AG08395 (cell line): ENCODE data around the gene KCNMA1.

Source experiments
- DNase-seq: peaks from one replicate; pipeline ENCODE4 v3.0.0; 2012; ENCODE audit warnings: mixed read lengths, low spot score

Gene KCNMA1

DNA sequence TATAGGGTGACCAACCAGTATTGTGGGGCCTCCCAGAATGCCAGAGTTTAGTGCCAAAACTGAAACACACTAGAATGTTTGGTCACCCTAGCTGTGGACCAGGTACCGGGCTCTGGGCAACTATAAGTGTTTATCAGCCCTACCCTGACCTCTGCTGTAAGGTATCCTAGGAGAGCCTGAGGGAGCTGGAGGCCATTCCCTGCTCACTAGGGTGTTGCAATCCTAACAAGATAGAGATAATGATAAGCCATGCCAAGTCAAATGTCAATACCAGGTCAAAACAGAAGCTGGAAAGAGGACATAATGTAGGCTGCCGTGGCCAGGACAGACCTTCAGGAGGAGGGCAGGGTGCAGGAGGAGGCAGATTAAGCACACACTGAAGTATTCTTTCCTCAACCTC is 151.8 kb downstream of the KCNMA1 start:
- DNase-seq: no peak

DNA sequence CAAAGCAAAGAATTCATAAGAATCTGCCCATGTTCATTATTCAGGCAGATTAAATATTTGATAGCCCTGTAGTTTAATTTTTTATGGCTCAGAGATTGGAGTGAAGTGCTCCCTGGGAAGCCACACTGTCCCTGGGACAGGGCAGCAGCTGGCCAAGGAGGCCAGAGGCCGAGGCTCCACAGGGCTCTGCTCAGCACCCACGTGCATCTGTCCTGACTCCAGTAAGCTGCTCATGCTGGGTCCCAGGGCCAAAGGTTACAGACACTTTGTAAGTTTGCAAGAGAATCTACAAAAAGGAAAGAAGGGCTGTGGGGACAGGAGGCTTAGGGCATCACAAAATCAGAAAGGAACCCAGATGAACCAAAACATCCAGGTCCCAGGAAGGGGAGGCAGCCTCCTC is 155.5 kb downstream of the KCNMA1 start:
- DNase-seq: no peak

DNA sequence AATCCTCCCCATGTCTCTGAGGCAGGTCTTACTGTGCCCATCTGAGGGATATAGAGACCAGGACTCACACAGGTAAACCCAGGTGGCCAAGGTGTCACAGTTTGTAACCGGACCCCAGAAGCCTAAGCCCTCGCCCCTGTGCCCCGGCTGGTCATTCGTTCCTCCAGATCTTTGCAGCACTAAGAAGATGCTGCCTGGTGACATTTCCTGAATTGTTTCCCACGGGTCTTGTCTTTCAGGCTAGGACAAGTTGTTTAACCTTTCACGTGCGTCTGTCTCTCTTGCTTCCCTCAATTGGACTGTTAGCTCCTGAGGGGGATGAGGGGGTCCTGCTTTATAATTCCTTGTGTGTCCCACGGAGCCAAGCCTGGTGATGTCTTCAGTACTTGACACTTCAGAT is 158.0 kb downstream of the KCNMA1 start:
- DNase-seq: no peak

DNA sequence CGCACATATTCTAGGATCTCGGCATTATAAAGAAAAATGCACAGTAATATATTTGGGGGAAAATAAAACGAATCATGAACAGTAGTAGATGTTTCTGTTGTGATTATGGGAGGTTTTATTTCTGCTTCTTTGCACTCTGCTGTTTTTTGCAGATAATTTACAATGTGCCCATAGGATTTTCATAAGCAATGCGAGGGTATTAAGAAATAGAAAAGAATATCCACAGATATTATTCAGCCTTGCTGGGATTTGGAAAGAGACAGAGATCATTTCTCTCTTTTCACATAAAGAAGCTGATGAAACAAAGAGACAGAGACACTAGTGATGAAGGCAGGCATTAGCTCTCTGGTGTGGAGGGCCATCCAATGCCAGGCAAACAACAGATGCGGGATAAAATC is 158.6 kb downstream of the KCNMA1 start:
- DNase-seq: no peak

DNA sequence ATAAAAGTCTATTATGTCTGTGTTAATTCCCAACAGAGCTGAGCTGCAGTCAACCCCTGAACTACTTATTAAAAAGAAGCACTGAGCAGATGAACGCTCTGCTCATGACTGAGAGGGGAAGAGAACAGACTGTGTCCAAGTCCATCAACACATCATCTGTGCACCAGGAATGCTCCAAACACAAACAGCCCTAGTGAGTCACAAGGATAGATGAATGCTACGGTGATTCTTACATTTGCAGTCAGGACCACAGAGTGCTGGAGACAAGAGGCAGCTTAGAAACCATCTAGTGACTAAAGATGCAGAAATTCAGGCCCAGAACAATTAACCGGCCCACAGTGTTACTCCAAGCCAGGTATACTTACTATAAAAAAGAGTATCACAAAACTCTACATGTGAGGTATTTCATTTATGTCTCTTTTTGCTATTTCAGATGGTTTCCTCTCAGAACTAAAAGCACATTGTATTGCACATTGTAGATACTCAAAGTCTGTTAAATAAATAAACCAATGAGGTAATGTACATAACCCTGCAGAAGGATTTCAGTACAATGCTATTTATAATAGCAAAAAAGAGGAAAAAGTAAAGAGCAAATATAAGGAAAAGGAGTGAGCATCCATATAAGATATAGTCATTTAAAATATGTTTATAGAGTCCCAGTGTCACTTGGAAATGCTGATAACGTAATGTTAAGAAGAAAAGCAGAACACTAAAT is 159.2 kb downstream of the KCNMA1 start:
- peak; percentile 87 for DNase-seq

DNA sequence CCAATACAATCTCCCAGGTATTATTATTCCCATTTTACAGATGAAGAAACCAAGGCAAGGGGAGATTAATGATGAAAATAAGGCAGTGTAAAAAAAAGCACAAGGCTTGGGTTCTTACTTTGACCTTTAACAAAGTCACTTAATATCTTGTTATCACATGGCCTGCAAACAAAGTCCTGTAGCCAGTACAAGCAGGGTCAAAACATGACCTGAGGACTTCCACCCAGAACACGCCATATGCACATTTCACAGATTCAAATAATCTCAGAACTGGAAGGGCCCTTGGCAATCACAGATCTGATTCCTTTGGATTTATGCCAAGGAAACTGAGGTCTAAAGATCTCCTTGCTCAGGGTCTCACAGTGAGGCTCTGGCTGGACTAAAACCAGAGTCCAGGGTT is 162.1 kb downstream of the KCNMA1 start:
- no peak for DNase-seq

DNA sequence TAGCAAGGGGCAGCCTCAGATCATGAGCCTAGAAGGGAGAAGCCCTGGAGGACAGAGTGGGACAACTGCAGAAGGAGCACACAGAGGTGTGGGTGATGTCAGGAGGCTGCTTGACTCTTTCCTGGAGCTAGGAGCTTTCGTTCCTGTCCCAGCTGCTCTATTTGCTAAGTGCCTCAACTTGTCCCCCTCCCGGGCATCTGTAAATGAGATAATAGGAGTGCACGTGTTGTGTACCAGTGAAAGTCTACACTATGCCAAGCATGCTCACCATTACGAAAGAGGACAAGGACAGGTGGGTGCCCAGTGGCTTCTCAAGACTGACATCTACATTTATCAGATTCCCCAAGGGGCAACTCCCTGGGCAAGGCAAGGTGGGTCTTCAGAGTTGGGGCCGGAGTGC is 162.7 kb downstream of the KCNMA1 start:
- DNase-seq: no peak

DNA sequence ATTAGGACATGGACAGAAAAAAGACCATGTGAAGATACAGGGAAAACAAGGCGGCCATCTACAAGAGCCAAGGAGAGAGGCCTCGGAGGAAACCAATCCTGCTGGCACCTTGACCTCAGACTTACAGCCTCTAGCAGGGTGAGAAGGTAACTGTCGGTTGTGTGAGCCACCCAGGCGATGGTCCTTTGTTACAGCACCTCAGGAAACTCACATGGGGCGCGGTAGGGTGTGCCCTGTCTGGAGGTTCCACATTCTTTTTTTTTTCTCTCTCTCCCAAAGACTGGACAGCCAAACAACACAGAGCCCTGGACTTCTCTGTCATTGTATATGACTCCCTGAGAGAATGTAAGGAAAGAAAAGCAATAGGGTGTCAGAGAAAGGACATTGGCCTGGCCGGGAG is 163.2 kb downstream of the KCNMA1 start:
- DNase-seq: no peak

DNA sequence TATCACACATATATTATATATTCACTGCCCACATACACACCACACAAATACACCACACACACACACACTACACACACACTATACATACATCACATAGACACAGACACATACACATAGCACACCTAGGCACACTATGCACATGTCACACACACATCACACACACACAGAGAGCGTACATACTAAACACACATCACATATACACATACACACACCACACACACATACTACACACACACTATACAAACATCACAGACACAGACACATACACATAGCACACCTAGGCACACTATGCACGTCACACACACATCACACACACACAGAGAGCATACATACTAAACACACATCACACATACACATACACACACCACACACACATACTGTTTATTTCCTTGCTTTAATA is 165.5 kb downstream of the KCNMA1 start:
- DNase-seq: no peak

DNA sequence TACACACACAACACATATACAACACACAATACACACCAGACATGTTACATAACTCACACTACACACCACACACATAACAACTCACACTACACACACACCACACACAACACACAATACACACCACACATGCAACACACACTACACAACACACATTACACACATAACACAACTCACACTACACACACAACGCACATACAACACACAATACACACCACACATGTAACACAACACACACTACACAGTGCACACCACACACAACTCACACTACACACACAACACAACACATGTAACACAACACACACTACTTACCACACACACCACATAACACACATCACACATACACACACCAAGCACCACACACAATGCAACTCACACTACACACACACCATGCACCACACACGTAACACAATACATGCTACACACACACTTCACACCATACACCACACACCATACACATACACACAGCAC is 166.5 kb downstream of the KCNMA1 start:
- no peak for DNase-seq

DNA sequence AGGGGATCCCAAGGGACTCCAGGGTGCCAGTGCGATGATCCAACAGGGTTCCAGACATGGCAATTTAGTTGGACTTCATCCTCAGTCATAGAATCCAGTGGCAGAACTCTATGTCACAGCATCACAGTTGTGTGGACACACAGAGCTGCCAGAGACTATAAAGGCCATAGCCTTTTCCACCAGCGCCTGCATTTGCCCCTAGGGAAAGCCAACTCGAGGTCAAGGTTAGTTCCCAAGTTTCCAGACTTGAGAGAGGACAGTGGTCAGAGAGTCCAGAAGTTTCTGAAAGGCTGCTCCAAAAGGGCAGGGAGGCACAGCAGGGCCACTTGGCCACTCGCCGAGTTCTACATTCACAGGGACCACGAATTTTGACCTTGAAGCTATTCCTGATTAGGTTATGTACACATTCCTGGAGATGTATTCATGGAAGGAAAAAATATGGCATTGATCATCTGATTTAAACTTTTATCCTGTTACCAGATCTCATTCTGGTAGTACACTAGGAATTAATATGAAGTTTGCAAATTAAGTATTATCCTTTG is 170.1 kb downstream of the KCNMA1 start:
- no peak for DNase-seq

DNA sequence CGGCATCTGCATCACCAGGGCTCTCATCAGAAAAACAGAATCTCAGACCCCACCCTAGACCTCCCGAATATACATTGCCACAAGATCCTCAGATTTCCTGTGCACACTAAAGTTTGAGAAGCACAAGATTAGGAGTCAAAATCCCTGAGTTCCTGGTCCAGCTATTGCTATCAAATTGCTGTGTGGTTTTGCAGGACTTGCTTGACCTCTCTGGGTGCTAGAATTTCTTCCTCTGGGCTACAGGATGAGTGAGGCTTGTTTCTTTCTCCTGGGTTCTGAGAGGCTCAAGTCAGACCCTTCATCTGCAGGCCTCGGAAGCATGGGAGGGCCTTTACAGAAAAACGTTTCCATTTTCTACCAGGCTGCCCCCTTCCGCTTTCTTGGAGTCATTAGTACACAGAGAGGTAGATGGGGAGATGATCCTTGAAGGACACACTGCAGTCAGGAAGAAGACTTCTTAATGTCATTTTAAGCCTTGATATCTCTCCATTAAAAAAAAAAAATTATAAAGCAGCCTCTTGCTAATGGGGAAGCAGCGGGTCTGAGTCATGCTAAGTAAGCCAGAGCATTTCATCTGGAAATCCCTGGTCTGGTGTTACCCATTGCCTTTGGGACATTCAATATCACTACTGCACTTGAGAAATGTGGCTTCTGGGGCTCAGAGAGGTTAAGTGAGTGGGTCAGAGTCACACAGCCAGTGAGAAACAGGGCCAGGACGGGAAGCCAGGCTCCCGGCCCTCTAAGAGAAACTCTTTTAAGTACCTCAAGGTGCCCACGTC is 173.5 kb downstream of the KCNMA1 start:
- DNase-seq: peak; percentile 30

DNA sequence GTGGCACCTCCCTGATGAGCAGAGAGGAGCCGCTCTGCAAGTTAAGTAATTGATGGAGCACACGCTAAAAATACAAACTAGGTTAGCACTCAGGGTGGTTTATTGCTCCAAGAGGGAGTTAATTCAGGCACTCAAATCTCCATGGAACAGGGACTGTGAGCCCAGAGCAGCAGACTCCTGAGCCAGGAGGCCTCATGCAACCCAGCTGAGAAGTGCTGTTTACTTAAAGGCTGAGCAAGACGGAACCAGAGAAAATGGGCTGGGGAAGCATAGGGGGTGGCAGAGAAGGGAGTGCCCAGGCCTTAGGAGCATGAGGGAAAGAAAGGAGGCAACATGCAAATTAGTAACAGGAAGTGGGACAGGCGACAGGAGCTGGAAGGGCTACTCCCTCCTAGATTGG is 174.1 kb downstream of the KCNMA1 start:
- DNase-seq: no peak

DNA sequence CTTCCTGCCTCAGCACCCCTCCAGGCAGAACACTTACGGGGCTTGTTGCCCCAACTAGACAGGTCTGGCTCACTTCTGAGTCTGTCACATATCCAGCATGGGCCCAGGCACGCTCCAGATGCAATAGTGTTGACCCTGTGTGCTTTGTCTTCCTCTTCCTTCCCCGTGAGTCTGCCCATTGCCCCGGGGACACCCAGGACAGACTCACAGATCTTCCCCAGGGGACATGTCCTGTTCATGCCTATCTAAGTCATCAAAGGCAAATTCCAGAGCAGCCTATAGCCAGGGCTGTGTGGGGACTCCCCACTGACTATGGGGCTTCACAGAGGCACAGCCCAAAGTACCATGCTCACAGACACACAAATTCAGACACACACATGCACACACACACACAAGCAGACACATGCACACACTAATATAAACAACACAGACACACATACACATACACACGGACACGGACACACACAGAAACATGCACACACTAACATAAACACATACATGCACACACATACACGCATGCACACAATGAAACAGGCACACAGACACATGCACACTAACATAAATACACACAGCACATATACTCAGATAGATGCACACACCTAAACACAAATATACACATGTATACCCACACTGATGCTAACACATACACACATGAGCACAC is 175.8 kb downstream of the KCNMA1 start:
- DNase-seq: no peak

DNA sequence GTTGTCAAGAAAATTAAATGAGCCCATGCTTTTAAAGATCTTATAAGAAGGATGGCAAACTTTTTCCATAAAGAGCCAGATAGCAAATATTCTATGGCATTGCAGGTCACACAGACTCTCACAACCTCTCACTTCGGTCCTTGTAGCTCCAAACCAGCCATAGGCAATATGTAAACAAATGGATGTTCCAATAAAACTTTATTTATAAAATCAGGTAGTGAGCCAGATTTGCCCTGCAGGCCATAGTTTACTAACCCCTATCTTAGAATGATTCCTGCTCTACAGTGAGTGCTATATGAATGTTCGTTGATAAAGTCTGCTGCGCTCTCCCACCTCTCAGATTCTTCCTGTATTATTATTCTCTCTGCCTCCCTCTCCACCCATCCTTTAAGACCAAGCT is 177.7 kb downstream of the KCNMA1 start:
- no peak for DNase-seq

DNA sequence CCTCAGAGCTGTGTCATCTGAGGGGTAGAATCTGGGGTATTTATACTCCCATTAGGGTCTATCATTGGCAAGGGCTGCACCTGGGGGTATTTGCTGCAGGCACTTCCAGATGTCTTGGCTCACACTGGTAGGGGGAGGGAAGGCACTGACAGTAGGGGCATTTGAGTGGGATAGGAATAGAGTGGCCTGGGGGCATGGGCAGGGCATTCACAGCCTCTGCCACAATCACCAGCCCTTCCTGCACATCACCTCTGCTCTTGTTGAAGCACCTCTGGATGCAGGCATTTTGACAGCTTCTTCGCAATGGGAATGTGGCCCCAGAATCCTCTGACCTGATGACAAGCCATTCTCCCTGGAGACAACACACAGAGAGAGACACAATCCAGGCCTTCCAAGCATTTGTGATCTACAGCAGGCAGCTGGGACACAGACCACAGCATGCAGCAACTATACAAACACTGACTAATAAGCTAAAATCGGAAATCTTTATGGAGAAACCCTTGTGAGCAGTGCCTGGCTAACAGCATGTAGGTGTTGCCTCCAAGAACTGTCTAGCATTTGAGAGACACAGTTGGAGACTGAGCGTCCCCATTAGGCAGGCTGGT is 178.5 kb downstream of the KCNMA1 start:
- DNase-seq: peak; percentile 61

DNA sequence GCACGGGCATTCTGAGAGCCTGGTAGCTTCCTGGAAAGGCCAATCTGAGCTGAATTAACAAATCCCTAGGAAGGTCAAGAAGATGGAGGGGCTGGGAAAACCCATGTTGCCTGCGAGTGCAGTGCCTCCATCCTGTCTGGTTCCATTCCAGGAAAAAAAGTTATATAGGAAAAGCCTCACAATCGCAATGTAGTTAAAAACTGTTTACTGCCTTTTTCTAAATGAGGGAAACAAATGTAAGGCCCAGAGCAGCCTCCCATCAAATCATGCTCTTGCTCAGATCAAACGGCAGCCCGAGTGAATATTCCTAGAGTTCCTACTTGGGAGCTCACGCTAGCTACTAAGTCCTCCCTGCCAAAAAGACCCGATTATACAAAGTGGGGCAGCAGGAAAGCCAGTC is 179.9 kb downstream of the KCNMA1 start:
- no peak for DNase-seq

DNA sequence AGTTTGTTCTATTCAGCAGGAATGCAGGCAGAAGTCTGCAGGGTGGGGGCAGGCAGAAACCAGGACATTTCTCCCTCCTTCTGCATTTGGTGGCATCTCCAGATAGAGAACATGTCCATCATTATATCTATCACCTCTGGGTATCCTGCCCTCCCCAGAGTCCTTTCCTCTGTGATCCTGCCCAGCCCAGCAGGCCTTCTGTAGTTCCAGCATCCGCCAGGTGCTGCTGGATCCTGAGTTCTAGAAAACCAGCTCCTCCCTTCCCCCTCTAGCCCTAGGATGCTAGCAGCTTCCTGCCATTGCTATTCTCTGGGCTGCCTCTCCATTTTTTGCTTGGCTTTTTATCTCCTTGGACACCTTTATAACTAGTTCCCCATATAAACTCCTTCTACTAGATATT is 180.3 kb downstream of the KCNMA1 start:
- no peak for DNase-seq

DNA sequence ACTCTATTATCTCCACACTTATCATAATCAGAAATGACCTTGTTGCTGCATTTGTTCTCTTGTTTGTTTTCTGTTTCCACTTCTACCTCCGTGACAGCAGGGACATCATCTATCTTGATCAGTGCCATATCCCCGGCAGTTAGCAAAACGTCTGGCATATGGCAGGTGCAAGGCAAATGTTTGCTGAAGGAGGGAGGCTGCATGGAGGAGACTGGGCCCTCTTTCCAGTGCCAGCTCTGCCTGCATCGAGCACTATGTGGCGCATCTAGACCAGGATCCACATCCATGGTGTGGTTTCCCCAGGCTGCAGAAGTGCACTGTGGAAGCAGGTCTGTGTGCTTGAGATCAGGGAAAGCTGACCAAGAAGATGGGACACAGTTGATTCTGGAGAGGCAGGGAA is 181.2 kb downstream of the KCNMA1 start:
- no peak for DNase-seq

DNA sequence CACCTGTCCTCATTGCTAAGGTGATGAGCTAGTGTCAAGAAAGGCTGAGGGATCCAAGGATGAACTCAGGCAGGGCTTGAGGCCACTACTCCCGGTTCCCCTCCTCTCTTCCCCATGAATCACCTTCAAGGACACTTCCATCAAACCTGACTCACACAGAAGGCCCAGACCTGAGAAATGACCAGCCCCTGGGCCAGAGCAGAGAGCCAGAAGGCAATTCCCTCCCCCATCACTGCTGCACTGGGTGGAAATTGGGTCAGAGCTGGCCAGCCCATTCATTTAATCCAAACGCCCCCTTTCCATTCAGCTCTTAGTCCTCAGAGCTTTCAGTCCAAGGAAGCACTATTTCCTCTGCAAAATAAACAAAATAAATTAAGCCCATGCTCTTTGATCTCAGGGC is 182.0 kb downstream of the KCNMA1 start:
- DNase-seq: no peak

DNA sequence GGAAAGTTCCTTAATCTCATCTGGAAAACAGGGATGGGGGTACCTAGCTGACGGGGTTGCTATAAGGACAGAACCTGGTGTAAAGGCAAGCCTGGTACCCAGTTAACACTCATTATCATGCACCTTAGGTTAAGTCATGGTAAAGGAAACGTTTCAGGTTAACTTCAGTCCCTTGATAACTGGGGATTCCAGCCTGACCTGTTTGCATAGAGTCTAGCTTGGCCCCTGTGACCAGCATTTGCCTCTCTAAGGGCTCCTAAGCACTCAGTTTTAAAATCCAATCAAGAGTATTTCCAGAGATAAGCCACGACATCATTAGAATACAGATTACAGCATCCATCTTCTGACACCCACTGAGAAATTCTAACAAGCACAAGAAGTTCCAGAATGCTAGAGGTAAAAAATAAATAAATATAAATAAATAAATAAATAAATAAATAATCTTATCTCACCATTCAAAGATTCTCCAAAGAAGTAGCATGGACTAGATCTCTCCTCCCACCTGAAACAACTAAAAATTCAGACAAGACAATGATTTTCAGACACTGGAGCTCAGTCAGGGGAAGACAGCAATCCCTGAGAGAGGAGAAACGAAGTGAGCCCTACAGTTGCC is 184.6 kb downstream of the KCNMA1 start:
- DNase-seq: no peak

DNA sequence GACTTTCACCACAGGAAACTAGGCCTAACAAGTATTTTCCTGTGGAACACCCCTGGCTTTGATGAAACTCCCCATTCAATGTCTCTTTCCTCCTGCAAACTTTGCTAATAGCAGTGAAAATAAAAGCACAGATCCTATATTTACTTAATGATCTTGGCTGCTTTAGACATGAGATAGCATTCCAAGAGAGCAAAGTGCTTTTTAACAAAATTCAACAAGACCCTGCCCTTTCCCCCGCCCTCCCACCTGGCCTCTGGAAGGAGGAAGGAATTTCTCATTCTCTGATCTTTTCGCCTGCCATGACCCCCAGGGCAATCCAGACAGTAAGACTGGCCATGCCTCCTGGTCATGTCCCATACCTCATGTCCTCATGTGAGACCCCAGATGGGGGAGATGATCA is 185.7 kb downstream of the KCNMA1 start:
- no peak for DNase-seq
